Keratinocyte (primary cell): ENCODE measurements around the gene SCAF1. TPM values are rescaled to one million over a fixed set of nuclear protein-coding genes. Genes with fewer than 3 reads are reported as not detected.

Source experiments
- DNase-seq: peaks from one replicate; pipeline ENCODE4 v3.0.0-alpha.2; 2011; ENCODE audit warnings: low read depth, missing footprints, low spot score
- FAIRE-seq: peaks from 2 replicates; lab custom pipeline; 2011; peaks lifted over from hg19 to GRCh38; lab: Jason Lieb, UNC
- H2AFZ ChIP-seq: 2 replicates; pipeline ENCODE4 v1.6.0; 2012; ENCODE audit warnings: low read length, control low read depth, inconsistent platforms; ENCODE audit not compliant: control insufficient read depth
- H3K27ac ChIP-seq: 2 replicates; pipeline ENCODE4 v1.5.1; 2011; ENCODE audit warnings: low read length; ENCODE audit not compliant: control insufficient read depth, insufficient read depth
- H3K27me3 ChIP-seq: 3 replicates; pipeline ENCODE4 v1.6.0; 2011; ENCODE audit warnings: low read length; ENCODE audit not compliant: control insufficient read depth, insufficient read depth; ENCODE audit errors: extremely low read depth
- H3K36me3 ChIP-seq, 2 experiments: 2 replicates in 1 of 2; 3 replicates in 1 of 2; pipeline ENCODE4 v1.5.1; 2011; ENCODE audit warnings: low read length in 2 of 2, mild to moderate bottlenecking in 1 of 2; ENCODE audit not compliant: control insufficient read depth in 2 of 2, insufficient read depth in 2 of 2; ENCODE audit errors: extremely low read depth in 1 of 2
- H3K4me1 ChIP-seq: 3 replicates; pipeline ENCODE4 v1.5.1; 2011; ENCODE audit warnings: low read length; ENCODE audit not compliant: control insufficient read depth, insufficient read depth; ENCODE audit errors: extremely low read depth
- H3K4me2 ChIP-seq: 3 replicates; pipeline ENCODE4 v1.6.0; 2011; ENCODE audit warnings: low read depth, low read length; ENCODE audit not compliant: control insufficient read depth, insufficient read depth; ENCODE audit errors: extremely low read depth
- H3K4me3 ChIP-seq, 3 experiments: fragments of 200-600 bp in 1 of 3; sonication (generic) in 1 of 3; 2 replicates in 2 of 3; 3 replicates in 1 of 3; pipeline ENCODE4 v1.5.1; 2011 to 2016; ENCODE audit warnings: low read length in 3 of 3, mild to moderate bottlenecking in 3 of 3, control low read depth in 2 of 3, inconsistent platforms in 1 of 3, low read depth in 1 of 3, mixed read lengths in 1 of 3, mixed run types in 1 of 3, moderate library complexity in 1 of 3; ENCODE audit not compliant: control insufficient read depth in 2 of 3, insufficient read depth in 2 of 3; ENCODE audit errors: extremely low read depth in 1 of 3
- H3K79me2 ChIP-seq: 2 replicates; pipeline ENCODE4 v1.6.0; 2012; ENCODE audit warnings: low read length; ENCODE audit not compliant: control insufficient read depth, insufficient read depth
- H3K9ac ChIP-seq: 3 replicates; pipeline ENCODE4 v1.6.0; 2011; ENCODE audit warnings: low read length; ENCODE audit not compliant: control insufficient read depth, insufficient read depth; ENCODE audit errors: extremely low read depth
- H3K9me1 ChIP-seq: 3 replicates; pipeline ENCODE4 v1.6.0; 2011; ENCODE audit warnings: low read length; ENCODE audit not compliant: control insufficient read depth, insufficient read depth; ENCODE audit errors: extremely low read depth
- H3K9me3 ChIP-seq: 2 replicates; pipeline ENCODE4 v1.5.1; 2012; ENCODE audit warnings: low read depth, low read length; ENCODE audit not compliant: control insufficient read depth
- H4K20me1 ChIP-seq: 3 replicates; pipeline ENCODE4 v1.6.0; 2011; ENCODE audit warnings: low read length; ENCODE audit not compliant: control insufficient read depth, insufficient read depth; ENCODE audit errors: extremely low read depth
- EZH2 ChIP-seq: IDR thresholded peaks from one replicate; pipeline ENCODE4 v1.6.1; 2012; ENCODE audit warnings: inconsistent platforms, mild to moderate bottlenecking, low read length, moderate library complexity
- dilution Hi-C: fragments of 300-500 bp; cut with MboI; formaldehyde crosslinking; loops from one replicate; pipeline ENCODE4 v1.7.0; 2020; ENCODE audit warnings: low sequenced_read_pairs; ENCODE audit not compliant: extremely low pct_ligation_motif_present
- polyA plus RNA-seq, 5 experiments: library from polyadenylated mRNA; depleted of rRNA in 3 of 5; stranded (reverse) in 3 of 5; stranded (forward) in 1 of 5; unstranded in 1 of 5; fragments of >200 nt; gene quantifications; 1 replicate in 1 of 5; 2 replicates in 3 of 5; 3 replicates in 1 of 5; pipeline versions ENCODE4 v1.2.1 to v1.2.3, GENCODE V29; 2011 to 2012; ENCODE audit warnings: missing spikeins in 2 of 5, low read depth in 1 of 5, low replicate concordance in 1 of 5
- small RNA-seq, 3 experiments: library from RNA; depleted of rRNA; stranded (forward); fragments of <200 nt; gene quantifications; one replicate each; pipeline ENCODE3, GENCODE V24; 2012; ENCODE audit warnings: low read depth in 3 of 3, low replicate concordance in 1 of 3; ENCODE audit not compliant: insufficient read length in 3 of 3
- TF ChIP-seq, protein P1 (sequence below), 3 experiments: IDR thresholded peaks in 1 of 3; conservative IDR thresholded peaks in 1 of 3; optimal IDR thresholded peaks in 1 of 3; 2 replicates in 2 of 3; 3 replicates in 1 of 3; pipeline versions ENCODE3 to v1.5.1; 2011; ENCODE audit warnings: low read length in 3 of 3, mild to moderate bottlenecking in 3 of 3, moderate library complexity in 2 of 3, control low read depth in 1 of 3, inconsistent platforms in 1 of 3; ENCODE audit not compliant: insufficient read depth in 2 of 3; ENCODE audit errors: extremely low read depth in 1 of 3

Gene SCAF1
- polyA plus RNA-seq, 1 donor (not counting 4 experiments of a cell fraction or from before 2014, with no cell fraction given): 3.4 TPM

DNA sequence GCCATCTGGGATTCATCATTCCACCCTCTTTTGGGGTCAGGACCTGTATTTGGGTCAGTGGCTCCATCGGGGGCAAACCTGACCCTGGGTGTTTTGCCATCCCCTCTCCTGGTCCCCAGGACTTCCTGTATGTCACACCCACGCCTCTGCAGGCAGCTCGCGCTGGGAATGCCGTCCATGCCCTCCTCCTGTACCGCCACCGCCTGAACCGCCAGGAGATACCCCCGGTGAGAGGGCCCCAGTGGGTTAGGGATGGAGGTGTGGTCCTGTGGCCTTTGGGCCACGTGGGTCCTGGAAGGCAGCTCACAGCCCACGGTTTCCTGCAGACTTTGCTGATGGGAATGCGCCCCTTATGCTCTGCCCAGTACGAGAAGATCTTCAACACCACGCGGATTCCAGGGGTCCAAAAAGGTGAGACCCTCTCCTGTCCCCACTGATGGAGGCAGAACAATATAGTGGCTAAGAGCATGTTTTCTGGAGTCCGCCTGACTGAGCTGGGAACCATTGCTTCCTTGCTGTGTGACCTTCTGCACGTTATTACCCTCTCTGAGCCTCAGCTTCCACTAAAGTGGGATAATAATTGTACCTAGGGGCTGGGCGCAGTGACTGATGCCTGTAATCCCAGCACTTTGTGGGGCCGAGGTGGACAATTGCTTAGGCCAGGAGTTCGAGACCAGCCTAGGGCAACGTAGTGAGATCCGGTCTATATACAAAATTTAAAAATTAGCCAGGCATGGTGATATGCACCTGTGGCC is 63.1 kb downstream of the SCAF1 start:
- Histone ChIP-seq H3K9me1 (no peaks in the 10 kb centered on the region), H3K4me1 (no peaks in the 10 kb centered on the region), H3K36me3 (no peaks in the 10 kb centered on the region), H3K4me2 (no peak overlapping the region), H3K9ac (no peak overlapping the region), H3K9me3 (no peaks in the 10 kb centered on the region), H2AFZ (no peak overlapping the region), H4K20me1 (no peaks in the 10 kb centered on the region), H3K4me3 (no peak overlapping the region), H3K27me3 (peaks cover 14% of the 10 kb centered on the region), H3K79me2 (no peaks in the 10 kb centered on the region), H3K27ac (no peak overlapping the region)
- DNase-seq: no peak
- TF ChIP-seq EZH2: no peak
- TF ChIP-seq, protein P1, sequence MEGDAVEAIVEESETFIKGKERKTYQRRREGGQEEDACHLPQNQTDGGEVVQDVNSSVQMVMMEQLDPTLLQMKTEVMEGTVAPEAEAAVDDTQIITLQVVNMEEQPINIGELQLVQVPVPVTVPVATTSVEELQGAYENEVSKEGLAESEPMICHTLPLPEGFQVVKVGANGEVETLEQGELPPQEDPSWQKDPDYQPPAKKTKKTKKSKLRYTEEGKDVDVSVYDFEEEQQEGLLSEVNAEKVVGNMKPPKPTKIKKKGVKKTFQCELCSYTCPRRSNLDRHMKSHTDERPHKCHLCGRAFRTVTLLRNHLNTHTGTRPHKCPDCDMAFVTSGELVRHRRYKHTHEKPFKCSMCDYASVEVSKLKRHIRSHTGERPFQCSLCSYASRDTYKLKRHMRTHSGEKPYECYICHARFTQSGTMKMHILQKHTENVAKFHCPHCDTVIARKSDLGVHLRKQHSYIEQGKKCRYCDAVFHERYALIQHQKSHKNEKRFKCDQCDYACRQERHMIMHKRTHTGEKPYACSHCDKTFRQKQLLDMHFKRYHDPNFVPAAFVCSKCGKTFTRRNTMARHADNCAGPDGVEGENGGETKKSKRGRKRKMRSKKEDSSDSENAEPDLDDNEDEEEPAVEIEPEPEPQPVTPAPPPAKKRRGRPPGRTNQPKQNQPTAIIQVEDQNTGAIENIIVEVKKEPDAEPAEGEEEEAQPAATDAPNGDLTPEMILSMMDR (optimal IDR thresholded peaks at IDR 0.05 in 1 of 3, IDR thresholded peaks at IDR 0.05 in 1 of 3, conservative IDR thresholded peaks at IDR 0.05 in 1 of 3; ENCODE audit: extremely low read depth in 1 of 3, insufficient read depth in 2 of 3, low read length in 3 of 3): no peak
- no peak for FAIRE-seq
- dilution Hi-C loops: no loop called here

- H3K27me3 ChIP-seq: peaks cover 6% of the 10 kb centered on the region
- dilution Hi-C loops: no loop called here
- no peak overlapping the region for H3K9ac ChIP-seq
- no peak overlapping the region for H3K27ac ChIP-seq
- H2AFZ ChIP-seq: no peak overlapping the region
- H3K79me2 ChIP-seq: no peaks in the 10 kb centered on the region
- no peak for FAIRE-seq
- H3K4me1 ChIP-seq: no peaks in the 10 kb centered on the region
- TF ChIP-seq EZH2: no peak
- TF ChIP-seq, protein P1 (optimal IDR thresholded peaks at IDR 0.05 in 1 of 3, IDR thresholded peaks at IDR 0.05 in 1 of 3, conservative IDR thresholded peaks at IDR 0.05 in 1 of 3; ENCODE audit: extremely low read depth in 1 of 3, insufficient read depth in 2 of 3, low read length in 3 of 3): no peak
- no peak overlapping the region for H3K4me3 ChIP-seq
- no peaks in the 10 kb centered on the region for H3K36me3 ChIP-seq
- H4K20me1 ChIP-seq: no peaks in the 10 kb centered on the region
- H3K9me3 ChIP-seq: no peaks in the 10 kb centered on the region
- no peak for DNase-seq
- no peak overlapping the region for H3K4me2 ChIP-seq
- H3K9me1 ChIP-seq: no peaks in the 10 kb centered on the region
These were observed 63.9 kb downstream of the SCAF1 start for GRCh38 chr19:49705919-49706318.

Small RNAs within 50 kb of the gene (small RNA-seq; reads per million reads assigned to genes)
- gene MIR5088: 0 to 0.13 (median 0) reads per million in 3 experiments

Other genes with a start within 250 kb of the SCAF1 start
- not detected in 3 replicates for gene PTH2, start 218.8 kb upstream of the SCAF1 start, polyA plus RNA-seq
- not detected in 3 replicates for gene GFY, start 216.8 kb upstream of the SCAF1 start, polyA plus RNA-seq
- gene SLC17A7, start 200.7 kb upstream of the SCAF1 start, polyA plus RNA-seq: 0.04 to 0.12 TPM (median 0.04 TPM) in 3 replicates
- gene PIH1D1, start 190.4 kb upstream of the SCAF1 start, polyA plus RNA-seq: 29.0 to 40.7 TPM (median 37.8 TPM) in 3 replicates
- 7.1 to 12.2 TPM (median 9.8 TPM) in 3 replicates for gene ALDH16A1, start 189.0 kb upstream of the SCAF1 start, polyA plus RNA-seq
- gene FLT3LG, start 168.0 kb upstream of the SCAF1 start, polyA plus RNA-seq: 0.80 to 1.7 TPM (median 1.3 TPM) in 3 replicates
- gene RPL13A, start 154.6 kb upstream of the SCAF1 start, polyA plus RNA-seq: 1,826 to 4,676 TPM (median 3,383 TPM) in 3 replicates
- 2,569 to 3,320 TPM (median 2,868 TPM) in 3 replicates for gene RPS11, start 145.8 kb upstream of the SCAF1 start, polyA plus RNA-seq
- gene FCGRT, start 129.5 kb upstream of the SCAF1 start, polyA plus RNA-seq: 12.0 to 12.8 TPM (median 12.3 TPM) in 3 replicates
- 0.10 to 0.14 TPM in 2 of 3 replicates, not detected in the other for gene RCN3, start 114.2 kb upstream of the SCAF1 start, polyA plus RNA-seq
- 36.6 to 63.6 TPM (median 42.7 TPM) in 3 replicates for gene NOSIP, start 61.7 kb upstream of the SCAF1 start, polyA plus RNA-seq
- 5.2 to 7.5 TPM (median 5.3 TPM) in 3 replicates for gene PRRG2, start 60.9 kb upstream of the SCAF1 start, polyA plus RNA-seq
- 0.35 to 1.1 TPM (median 0.42 TPM) in 3 replicates for gene PRR12, start 51.0 kb upstream of the SCAF1 start, polyA plus RNA-seq
- gene RRAS, start 2.1 kb upstream of the SCAF1 start, polyA plus RNA-seq: 98.1 to 184 TPM (median 154 TPM) in 3 replicates
- 50.4 to 67.5 TPM (median 57.7 TPM) in 3 replicates for gene IRF3, start 23.6 kb downstream of the SCAF1 start, polyA plus RNA-seq
- gene BCL2L12, start 23.7 kb downstream of the SCAF1 start, polyA plus RNA-seq: 11.8 to 14.8 TPM (median 14.0 TPM) in 3 replicates
- 280 to 322 TPM (median 311 TPM) in 3 replicates for gene PRMT1, start 35.1 kb downstream of the SCAF1 start, polyA plus RNA-seq
- gene ADM5, start 47.4 kb downstream of the SCAF1 start, polyA plus RNA-seq: 0.73 to 0.76 TPM (median 0.73 TPM) in 3 replicates
- gene CPT1C, start 48.9 kb downstream of the SCAF1 start, polyA plus RNA-seq: 0.39 to 0.49 TPM (median 0.41 TPM) in 3 replicates
- gene TSKS, start 121.1 kb downstream of the SCAF1 start, polyA plus RNA-seq: 1.3 to 2.2 TPM (median 1.9 TPM) in 3 replicates
- gene AP2A1, start 124.8 kb downstream of the SCAF1 start, polyA plus RNA-seq: 36.7 to 67.7 TPM (median 52.7 TPM) in 3 replicates
- 2.6 to 4.7 TPM (median 3.7 TPM) in 3 replicates for gene FUZ, start 171.1 kb downstream of the SCAF1 start, polyA plus RNA-seq
- 12.5 to 37.0 TPM (median 13.9 TPM) in 3 replicates for gene MED25, start 176.1 kb downstream of the SCAF1 start, polyA plus RNA-seq
- 22.9 to 49.0 TPM (median 32.1 TPM) in 3 replicates for gene PTOV1, start 208.9 kb downstream of the SCAF1 start, polyA plus RNA-seq
- 19.3 to 26.4 TPM (median 19.6 TPM) in 3 replicates for gene PNKP, start 225.4 kb downstream of the SCAF1 start, polyA plus RNA-seq
- 27.2 to 43.8 TPM (median 28.8 TPM) in 3 replicates for gene AKT1S1, start 235.1 kb downstream of the SCAF1 start, polyA plus RNA-seq
- gene TBC1D17, start 235.5 kb downstream of the SCAF1 start, polyA plus RNA-seq: 9.0 to 25.6 TPM (median 9.4 TPM) in 3 replicates